ENCODE data around the gene NADSYN1. TPM values are rescaled to one million over a fixed set of nuclear protein-coding genes. Genes with fewer than 3 reads are reported as not detected.

NADSYN1 gene
- total and polyA plus RNA-seq, 2 experiments from 2014 or later, result 35.6 to 54.9 TPM

GRCh38 chr11:71505781-71506180 is 52.8 kb downstream of the NADSYN1 start (continued):
- TF ChIP-seq ZNF462 (CRISPR knock-in tag; IDR thresholded peaks at IDR 0.05) (no peak), ZNF331 (CRISPR knock-in tag; IDR thresholded peaks at IDR 0.05; ENCODE audit: low read depth) (no peak), NANOG (IDR thresholded peaks at IDR 0.05; ENCODE audit: borderline replicate concordance) (no peak)

GRCh38 chr11:71507102-71507501 is 54.1 kb downstream of the NADSYN1 start:
- H3K36me3 ChIP-seq (ENCODE audit: insufficient read depth), result no peaks in the 10 kb centered on the region
- H3K9me2 ChIP-seq (ENCODE audit: insufficient read depth), result no peaks in the 10 kb centered on the region
- H3K4me2 ChIP-seq, result no peak overlapping the region
- peaks cover 53% of the 10 kb centered on the region for H3K36me3 Mint-ChIP-seq (ENCODE audit: low read depth)
- H3K79me2 ChIP-seq (replicated peaks; ENCODE audit: insufficient read depth), result no peaks in the 10 kb centered on the region
- no peak overlapping the region for H3K27ac Mint-ChIP-seq
- H3K27me3 Mint-ChIP-seq (ENCODE audit: insufficient read depth, low read depth, poor library complexity), result peaks cover 18% of the 10 kb centered on the region
- no peak for DNase-seq (ENCODE audit: low spot score)
- peaks cover 17% of the 10 kb centered on the region for H3K4me1 Mint-ChIP-seq
- H3K4me3 Mint-ChIP-seq, result no peak overlapping the region
- ATAC-seq, result no peak
- no peak overlapping the region for H2AFZ ChIP-seq
- peaks cover 8% of the 10 kb centered on the region; the same call in 1 of the 2 replicates for H3K4me1 ChIP-seq (ENCODE audit: insufficient read depth)
- H3K27ac ChIP-seq (ENCODE audit: low read depth), result no peak overlapping the region
- no peaks in the 10 kb centered on the region for H3F3A ChIP-seq (replicated peaks; ENCODE audit: low read depth)
- no peak overlapping the region for H3K4me3 ChIP-seq
- no peaks in the 10 kb centered on the region for H3K27me3 ChIP-seq (ENCODE audit: insufficient read depth)
- no peaks in the 10 kb centered on the region for H4K20me1 ChIP-seq (replicated peaks; ENCODE audit: insufficient read depth)
- peaks cover 64% of the 10 kb centered on the region for H3K9me3 Mint-ChIP-seq
- no peak for TF ChIP-seq ZNF462 (CRISPR knock-in tag; IDR thresholded peaks at IDR 0.05)
- TF ChIP-seq, protein P1, sequence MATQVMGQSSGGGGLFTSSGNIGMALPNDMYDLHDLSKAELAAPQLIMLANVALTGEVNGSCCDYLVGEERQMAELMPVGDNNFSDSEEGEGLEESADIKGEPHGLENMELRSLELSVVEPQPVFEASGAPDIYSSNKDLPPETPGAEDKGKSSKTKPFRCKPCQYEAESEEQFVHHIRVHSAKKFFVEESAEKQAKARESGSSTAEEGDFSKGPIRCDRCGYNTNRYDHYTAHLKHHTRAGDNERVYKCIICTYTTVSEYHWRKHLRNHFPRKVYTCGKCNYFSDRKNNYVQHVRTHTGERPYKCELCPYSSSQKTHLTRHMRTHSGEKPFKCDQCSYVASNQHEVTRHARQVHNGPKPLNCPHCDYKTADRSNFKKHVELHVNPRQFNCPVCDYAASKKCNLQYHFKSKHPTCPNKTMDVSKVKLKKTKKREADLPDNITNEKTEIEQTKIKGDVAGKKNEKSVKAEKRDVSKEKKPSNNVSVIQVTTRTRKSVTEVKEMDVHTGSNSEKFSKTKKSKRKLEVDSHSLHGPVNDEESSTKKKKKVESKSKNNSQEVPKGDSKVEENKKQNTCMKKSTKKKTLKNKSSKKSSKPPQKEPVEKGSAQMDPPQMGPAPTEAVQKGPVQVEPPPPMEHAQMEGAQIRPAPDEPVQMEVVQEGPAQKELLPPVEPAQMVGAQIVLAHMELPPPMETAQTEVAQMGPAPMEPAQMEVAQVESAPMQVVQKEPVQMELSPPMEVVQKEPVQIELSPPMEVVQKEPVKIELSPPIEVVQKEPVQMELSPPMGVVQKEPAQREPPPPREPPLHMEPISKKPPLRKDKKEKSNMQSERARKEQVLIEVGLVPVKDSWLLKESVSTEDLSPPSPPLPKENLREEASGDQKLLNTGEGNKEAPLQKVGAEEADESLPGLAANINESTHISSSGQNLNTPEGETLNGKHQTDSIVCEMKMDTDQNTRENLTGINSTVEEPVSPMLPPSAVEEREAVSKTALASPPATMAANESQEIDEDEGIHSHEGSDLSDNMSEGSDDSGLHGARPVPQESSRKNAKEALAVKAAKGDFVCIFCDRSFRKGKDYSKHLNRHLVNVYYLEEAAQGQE (IDR thresholded peaks at IDR 0.05; ENCODE audit: unreplicated experiment), result no peak
- no peak for TF ChIP-seq ZNF114 (CRISPR knock-in tag; IDR thresholded peaks at IDR 0.05)
- TF ChIP-seq EZH2phosphoT487 (IDR thresholded peaks at IDR 0.05; ENCODE audit: unreplicated experiment), result no peak

Measured in GM23338 (cell line).